ENCODE data around the gene PRR23B.

Gene PRR23B

GRCh38 chr3:138974462-138974861 is 46.3 kb downstream of the PRR23B start:
- no peak overlapping the region for H3K4me3 ChIP-seq (ENCODE audit: low read length)
- no peak for DNase-seq (ENCODE audit: low read depth)
- no peak for TF ChIP-seq CTCF (conservative IDR thresholded peaks at IDR 0.05; ENCODE audit: low read depth, low read length)

- DNase-seq (ENCODE audit: low read depth) = no peak
- TF ChIP-seq CTCF (conservative IDR thresholded peaks at IDR 0.05; ENCODE audit: low read depth, low read length) = no peak
- H3K4me3 ChIP-seq (ENCODE audit: low read length) = no peak overlapping the region
Measured at GRCh38 chr3:138972941-138973340, 47.8 kb downstream of the PRR23B start.

- H3K4me3 ChIP-seq (ENCODE audit: low read length) = no peak overlapping the region
- TF ChIP-seq CTCF (conservative IDR thresholded peaks at IDR 0.05; ENCODE audit: low read depth, low read length) = no peak
- no peak for DNase-seq (ENCODE audit: low read depth)
Measured at GRCh38 chr3:138971766-138972320, 48.9 kb downstream of the PRR23B start.

Measured in retinal pigment epithelial cell (primary cell).